22Rv1 (cell line): ENCODE data around the gene EVL.

Source experiments
- H3K27ac ChIP-seq: fragments of 450-650 bp; 2 replicates; pipeline ENCODE4 v1.5.1; 2017
- CTCF ChIP-seq: fragments of 450-650 bp; IDR thresholded peaks from 2 replicates; pipeline ENCODE4 v1.5.1; 2017; ENCODE audit warnings: mild to moderate bottlenecking
- ZFX ChIP-seq: fragments of 450-650 bp; IDR thresholded peaks from 2 replicates; pipeline ENCODE4 v1.6.1; 2017; ENCODE audit warnings: antibody characterized with exemption, borderline replicate concordance

The EVL gene

GRCh38 chr14:100033347-100034075 lies 31.7 kb upstream of the EVL start:
- no peak overlapping the region for H3K27ac ChIP-seq
- TF ChIP-seq CTCF (no peak), ZFX (no peak)

- H3K27ac ChIP-seq, result no peak overlapping the region
- no peak for TF ChIP-seq ZFX
- TF ChIP-seq CTCF, result no peak
These were observed 30.8 kb upstream of the EVL start for GRCh38 chr14:100034468-100034867.

- TF ChIP-seq CTCF (no peak), ZFX (no peak)
- H3K27ac ChIP-seq, result no peak overlapping the region
These were observed 30.2 kb upstream of the EVL start for GRCh38 chr14:100034961-100035500.

GRCh38 chr14:100035700-100036099 lies 29.5 kb upstream of the EVL start:
- TF ChIP-seq ZFX, result no peak
- 0 out of 2 replicates have a peak, but pooled peaks have one; percentile 5 for TF ChIP-seq CTCF
- no peak overlapping the region for H3K27ac ChIP-seq

- TF ChIP-seq CTCF (no peak), ZFX (no peak)
- no peak overlapping the region for H3K27ac ChIP-seq
These were observed 27.9 kb upstream of the EVL start for GRCh38 chr14:100037353-100037752.

GRCh38 chr14:100038065-100038464 lies 27.2 kb upstream of the EVL start:
- TF ChIP-seq ZFX (no peak), CTCF (no peak)

GRCh38 chr14:100039903-100040302 lies 25.3 kb upstream of the EVL start:
- H3K27ac ChIP-seq, result no peak overlapping the region
- TF ChIP-seq ZFX (no peak), CTCF (no peak)

More at GRCh38 chr14:100038065-100038464, 27.2 kb upstream of the EVL start:
- no peak overlapping the region for H3K27ac ChIP-seq
